ENCODE measurements around the gene PHYKPL.

GRCh38 chr5:178278358-178279023, 45.9 kb upstream of the PHYKPL start:
- TF ChIP-seq CTCF (IDR thresholded peaks at IDR 0.05) (no peak), POLR2A (IDR thresholded peaks at IDR 0.05) (no peak), POLR2AphosphoS5 (IDR thresholded peaks at IDR 0.05) (no peak)

All from prostate gland (tissue), 2 donors.